NCI-H1436 treated with DMSO at 0.1 percent for 48 hours (cell line): Measurements from ENCODE around the gene CSK.

Experiments
- DNase-seq: peaks from one replicate; lab custom pipeline; 2025; lab: John Stamatoyannopoulos, UW

Gene CSK

GRCh38 chr15:74787251-74788041, 5.6 kb downstream of the CSK start:
- no peak for DNase-seq

DNA sequence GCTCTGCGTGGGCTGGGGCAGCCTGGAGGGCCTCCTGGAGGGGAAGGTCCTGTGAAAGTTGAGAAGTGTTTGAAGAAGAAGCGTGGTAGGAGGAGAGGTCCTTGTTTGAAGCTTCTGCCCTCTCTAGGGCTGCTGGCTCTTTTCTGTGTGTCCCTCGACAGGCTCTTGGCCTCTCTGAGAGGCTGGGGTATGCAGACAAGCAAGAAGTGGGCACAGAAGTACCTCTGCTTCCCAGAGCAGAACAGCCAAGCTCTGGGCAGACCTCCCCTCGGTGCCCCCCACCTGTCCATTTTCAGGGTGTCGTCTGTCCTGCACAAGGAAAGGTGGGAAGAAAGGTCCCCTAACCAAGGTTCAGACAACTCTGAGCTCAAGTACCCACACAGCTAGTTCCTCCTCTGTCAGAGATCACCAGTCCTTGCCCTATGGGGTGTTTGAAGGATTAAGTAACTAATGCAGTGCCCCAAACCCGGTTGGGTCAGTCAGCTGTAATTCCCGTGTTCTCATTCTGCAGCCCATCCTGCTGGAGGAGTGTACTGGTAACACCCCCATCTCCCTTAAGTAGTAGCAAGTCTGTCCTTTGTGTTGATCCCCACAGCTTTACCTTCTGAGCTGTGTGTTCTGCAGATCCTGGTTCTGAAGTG, 6.3 kb downstream of the CSK start:
- no peak for DNase-seq

GRCh38 chr15:74788683-74789151, 6.8 kb downstream of the CSK start:
- no peak for DNase-seq

- no peak for DNase-seq
These were observed 7.3 kb downstream of the CSK start for GRCh38 chr15:74789171-74789631.

DNA sequence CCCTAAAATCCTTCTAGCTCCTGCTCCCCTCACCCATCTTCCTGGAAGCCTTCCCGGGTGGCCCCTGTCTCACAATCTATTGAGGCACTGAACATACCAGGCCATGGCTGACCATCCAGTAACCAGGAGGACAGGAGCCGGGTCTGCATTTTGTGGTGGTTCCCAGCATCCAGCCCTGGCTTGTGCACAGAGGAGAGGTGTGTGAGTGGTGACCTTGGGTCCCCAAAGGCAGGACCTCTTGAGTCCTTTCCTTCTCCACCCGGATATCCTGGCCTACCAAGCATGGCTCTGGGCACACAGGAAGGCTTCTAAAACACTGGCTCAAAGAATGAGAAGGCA, 7.8 kb downstream of the CSK start:
- DNase-seq: no peak

DNA sequence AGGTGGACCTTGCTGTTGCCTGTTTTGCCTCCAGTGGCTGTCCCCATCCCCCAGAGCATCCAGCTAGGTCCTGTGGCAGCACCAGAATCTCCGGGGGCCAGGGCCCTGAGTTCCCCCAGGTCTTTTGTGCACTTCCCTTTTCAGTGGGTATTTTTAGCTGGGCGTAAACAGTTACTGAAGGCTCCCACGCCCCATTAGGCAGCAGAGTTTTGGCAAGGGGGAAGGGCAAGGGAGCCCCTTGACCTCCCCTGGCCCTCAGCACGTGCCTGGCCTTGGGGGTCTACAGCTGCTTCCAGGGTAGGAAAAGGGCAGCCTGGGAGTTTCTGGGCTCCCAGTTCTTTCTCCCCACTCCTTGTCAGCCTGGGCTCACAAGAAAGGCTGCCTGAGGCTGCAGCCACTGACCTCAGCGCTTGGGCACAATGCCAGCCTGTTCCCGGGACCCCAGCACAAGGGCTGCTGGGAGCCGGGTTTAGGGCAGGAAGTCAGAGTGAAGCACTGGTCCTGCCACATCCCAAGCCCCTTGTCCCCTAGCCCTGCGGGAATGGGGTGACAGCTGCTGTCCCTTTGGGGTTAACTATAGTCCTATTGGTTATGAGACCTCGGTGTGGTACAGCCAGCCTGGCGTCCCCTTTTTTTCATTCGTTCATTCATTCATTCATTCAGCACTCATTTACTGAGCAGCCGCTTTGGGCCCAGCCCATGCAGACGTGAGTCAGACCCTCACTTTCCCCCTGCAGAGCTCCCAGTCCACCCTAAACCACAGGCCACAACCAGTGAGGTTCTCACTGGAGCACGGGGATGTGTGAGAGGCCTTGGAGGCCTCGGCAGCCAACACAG, 8.4 kb downstream of the CSK start:
- DNase-seq: no peak

- no peak for DNase-seq
These were observed 9.1 kb downstream of the CSK start for GRCh38 chr15:74791007-74791406.

DNA sequence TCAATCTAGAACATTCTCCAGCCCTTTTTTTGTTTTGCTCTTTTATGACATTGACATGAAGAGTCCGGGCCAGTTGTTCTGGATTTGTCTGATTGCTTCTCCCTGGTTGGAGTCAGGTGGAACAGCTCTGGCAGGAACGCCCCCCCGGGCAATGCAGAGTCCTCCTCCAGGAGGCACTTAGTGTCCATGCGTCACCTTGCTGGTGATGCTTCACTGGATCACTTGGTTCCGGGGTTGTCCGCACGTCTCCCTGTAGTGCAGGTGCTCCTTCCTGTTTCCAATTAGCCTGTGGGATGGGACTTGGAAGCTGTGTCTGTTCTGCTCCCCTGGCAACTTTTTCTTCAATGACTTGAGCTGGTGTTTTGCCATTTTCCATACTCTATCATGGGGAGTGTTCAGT, 9.8 kb downstream of the CSK start:
- DNase-seq: no peak

DNA sequence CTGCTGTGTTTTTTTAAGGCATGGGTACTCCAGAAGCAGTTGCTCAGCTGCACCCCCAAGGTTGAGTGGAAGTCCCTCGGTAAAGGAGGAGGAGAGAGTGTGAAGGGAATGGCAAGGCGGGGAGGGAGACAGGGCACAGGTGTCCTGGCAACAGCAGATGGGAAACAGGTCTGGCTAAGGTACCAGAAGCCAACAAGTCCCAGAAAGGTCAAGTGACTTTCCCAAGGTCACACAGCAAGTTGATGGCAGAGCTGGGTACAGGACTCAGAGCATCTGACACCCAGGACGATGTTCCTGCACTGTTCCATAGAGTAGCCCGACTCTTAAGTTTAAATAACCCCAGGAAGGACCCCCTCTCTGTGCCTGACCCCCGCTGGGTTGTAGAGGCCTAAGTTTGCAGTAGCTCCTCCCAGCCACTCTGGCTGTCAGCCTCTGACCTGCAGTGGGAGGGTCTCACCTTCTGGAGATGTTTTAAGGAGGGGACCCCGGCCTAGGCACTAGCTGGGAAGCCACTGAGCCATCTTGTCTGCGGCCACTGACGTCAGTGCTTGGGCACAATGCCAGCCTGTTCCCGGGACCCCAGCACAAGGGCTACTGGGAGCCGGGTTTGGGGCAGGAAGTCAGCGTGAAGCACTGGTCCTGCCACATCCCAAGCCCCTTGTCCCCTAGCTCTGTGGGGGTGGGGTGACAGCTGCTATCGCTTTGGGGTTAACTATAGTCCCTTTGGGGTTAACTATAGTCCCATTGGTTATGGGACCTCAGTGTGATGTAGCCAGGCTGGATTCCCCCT, 10.5 kb downstream of the CSK start:
- DNase-seq: no peak

DNA sequence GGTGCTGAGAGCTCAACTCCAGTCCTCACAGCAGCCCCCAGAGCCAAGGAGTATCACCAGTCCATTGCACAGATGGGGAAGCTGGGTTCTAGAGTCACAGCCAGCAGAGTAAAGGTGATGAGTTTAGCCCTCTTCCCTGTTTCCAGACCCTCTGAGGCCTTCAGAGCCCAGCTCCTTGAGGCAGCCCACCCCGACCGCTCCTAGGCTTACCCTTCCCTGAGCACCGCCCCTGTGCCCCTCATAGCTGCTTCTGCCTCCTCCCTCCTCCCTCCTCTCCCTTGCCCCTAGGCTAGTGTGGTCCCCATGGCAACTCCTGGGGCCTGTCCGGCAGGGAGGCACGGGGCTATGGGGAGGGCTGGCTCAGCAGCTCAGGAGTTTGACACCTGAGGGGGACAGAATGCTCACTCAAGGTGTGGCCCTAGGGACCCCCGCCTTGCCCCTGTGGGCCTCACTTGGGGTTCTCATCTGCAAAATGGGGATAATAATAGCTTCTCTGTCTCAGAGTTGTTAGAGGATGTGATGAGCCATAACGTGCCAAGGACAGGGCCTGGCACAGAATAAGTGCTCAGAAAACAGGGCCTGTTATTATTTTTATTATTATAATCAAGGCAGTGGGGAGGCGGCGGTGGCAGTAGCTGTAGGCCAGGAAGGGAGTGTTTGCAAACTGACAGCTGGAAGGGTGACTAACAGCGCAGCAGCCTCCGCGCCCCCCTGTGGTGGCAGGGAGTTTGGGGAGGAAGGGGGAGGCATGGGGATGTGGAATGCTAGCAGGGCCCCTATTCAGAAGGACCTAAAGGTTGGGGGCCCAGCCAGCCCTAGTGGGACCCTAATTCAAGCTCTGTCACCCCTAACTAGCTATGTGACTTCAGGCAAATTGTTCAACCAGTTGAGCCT, 11.5 kb downstream of the CSK start:
- no peak for DNase-seq

GRCh38 chr15:74794248-74794969, 12.5 kb downstream of the CSK start:
- no peak for DNase-seq

DNA sequence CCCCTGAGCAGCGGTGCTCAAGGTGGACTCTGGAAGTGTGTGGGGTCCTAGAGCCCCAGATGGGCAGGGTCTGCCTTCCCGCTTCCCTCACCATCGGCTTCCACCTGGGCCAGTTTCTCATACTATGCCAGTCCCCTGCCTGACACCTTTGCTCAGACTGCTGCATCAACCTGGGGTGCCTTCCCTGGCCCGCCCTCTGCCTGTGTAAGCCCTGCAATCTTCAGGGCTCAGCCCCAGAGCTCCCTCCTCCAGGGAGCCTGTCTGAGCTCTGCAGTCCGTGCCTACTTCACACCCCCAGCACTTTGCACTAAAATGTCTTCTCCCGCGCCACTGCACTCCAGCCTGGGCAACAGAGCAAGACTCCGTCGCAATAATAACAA, 13.1 kb downstream of the CSK start:
- no peak for DNase-seq

DNA sequence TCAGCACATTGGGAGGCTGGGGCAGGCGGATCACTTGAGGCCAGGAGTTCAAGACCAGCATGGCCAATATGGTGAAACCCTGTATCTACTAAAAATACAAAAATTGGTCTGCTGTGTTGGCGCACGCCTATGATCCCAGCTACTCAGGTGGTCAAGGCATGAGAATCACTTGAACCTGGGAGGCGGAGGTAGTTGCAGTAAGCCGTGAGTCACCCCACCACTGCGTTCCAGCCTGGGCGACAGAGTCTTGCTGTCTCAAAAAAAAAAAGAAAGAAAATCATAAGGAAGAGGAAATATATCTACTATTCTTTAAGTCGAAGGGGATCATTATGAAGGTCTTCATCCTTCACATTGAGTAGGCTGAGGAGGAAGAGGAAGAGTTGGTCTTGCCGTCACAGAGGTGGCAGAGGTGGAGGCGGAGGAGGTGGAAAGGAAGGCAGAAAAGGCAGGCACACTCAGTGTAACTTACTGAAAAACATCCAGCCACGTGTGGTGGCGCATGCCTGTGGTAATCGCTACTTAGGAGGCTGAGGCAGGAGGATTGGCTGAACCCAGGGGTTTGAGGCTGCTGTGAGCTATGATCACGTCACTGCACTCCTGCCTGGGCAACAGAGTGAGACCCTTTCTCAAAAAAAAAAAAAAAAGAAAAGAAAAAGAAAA, 14.2 kb downstream of the CSK start:
- no peak for DNase-seq

DNA sequence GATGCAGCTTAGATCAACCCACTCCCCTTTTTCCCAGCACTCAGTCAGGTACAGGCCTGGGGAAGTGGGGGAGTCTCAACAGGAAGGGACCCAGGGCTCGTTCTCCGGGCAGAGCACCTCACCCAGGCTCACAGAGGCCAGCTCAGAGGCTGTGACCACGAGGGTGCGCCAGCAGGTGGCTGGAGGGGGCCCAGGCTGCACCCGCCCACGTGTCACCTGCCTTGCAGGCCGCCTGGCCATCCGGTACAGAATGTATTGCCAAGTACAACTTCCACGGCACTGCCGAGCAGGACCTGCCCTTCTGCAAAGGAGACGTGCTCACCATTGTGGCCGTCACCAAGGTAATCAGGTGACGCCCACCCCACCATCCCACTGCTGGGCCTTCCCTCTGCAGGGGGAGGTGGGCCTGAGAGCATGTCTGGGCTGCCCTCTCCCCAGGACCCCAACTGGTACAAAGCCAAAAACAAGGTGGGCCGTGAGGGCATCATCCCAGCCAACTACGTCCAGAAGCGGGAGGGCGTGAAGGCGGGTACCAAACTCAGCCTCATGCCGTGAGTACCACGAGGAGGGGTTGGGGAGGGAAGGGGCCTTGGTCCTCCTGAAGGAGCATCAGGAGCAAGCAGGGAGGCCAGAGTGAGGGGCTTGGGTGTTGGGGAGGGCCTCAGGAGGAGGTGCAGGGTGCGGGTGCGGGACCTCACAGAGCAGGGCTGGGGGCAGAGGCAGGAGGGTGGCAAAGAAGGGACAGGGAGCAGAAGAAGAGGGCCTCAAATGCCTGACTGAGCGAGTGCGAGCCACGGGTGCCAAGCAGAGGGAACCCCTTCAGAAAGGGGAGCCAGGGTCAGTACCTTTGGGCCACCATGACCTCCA, 16.7 kb downstream of the CSK start:
- DNase-seq: no peak

DNA sequence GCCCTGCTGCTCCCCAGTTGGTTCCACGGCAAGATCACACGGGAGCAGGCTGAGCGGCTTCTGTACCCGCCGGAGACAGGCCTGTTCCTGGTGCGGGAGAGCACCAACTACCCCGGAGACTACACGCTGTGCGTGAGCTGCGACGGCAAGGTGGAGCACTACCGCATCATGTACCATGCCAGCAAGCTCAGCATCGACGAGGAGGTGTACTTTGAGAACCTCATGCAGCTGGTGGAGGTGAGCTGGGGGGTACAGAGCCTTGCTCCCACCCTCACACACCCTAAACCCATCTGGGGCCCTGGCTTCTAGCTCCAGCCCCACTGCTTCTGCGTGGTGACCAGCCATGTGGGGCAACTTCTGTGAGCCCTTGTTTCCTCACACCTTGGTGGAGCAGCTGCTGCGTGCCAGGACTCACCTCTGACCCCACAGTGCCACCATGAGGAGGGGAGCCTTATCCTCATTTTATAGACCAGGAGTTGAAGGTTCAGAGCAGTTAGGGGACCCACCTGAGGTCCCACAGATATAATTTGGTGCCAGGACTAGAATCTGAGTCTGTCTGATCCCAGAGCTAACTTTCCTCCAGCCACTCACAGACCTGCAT, 17.5 kb downstream of the CSK start:
- no peak for DNase-seq

DNA sequence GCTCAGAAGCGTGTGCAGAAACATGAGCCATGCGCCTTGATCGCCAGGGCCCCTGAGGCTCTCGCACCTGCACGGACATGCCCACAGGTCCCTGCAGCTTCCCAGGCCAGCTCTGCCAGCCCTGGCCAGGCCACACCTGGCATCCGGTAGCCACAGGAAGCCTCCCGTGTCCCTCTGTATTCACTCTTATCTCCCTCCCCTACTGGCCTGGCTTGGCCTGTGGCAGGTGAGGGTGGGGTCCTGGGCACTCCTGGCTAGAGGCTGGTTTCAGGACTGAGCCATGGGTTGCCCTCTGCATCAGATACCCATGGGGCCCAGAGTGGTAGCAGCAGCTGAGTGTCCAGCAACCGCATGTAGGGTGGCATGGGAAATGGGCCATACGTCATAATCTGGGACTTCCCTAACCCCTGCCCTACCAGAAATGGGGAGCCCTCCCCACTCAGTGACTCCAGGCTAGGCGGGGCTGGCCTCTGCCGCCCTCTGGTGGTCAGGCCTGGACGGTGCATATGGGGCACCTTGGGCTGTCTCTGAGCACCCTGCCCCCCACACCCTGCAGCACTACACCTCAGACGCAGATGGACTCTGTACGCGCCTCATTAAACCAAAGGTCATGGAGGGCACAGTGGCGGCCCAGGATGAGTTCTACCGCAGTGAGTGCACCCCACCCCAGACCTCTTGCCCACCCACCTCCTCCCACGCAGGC, 18.1 kb downstream of the CSK start:
- DNase-seq: no peak

GRCh38 chr15:74800559-74801094, 18.7 kb downstream of the CSK start:
- no peak for DNase-seq
